ENCODE results near the gene SAMD14.

SAMD14 gene

DNA sequence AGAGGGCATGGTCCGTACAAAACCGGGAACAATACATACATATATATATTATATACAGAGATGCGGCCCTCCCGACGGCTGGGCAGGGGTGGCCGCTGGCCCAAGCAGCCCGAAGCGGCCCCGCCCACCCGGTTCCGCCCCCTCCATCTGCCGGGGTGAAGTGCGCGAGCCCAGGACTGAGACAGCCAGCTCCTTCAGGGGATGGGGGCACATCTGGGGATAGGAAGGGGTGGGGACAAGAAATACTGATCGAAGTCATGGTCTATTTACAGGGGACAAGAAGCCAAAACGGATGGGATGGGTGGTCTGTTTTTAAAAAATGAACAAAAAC, 3.8 kb upstream of the SAMD14 start:
- DNase-seq (ENCODE audit: low read depth in 4 of 4, low spot score in 1 of 4), result no peak

DNA sequence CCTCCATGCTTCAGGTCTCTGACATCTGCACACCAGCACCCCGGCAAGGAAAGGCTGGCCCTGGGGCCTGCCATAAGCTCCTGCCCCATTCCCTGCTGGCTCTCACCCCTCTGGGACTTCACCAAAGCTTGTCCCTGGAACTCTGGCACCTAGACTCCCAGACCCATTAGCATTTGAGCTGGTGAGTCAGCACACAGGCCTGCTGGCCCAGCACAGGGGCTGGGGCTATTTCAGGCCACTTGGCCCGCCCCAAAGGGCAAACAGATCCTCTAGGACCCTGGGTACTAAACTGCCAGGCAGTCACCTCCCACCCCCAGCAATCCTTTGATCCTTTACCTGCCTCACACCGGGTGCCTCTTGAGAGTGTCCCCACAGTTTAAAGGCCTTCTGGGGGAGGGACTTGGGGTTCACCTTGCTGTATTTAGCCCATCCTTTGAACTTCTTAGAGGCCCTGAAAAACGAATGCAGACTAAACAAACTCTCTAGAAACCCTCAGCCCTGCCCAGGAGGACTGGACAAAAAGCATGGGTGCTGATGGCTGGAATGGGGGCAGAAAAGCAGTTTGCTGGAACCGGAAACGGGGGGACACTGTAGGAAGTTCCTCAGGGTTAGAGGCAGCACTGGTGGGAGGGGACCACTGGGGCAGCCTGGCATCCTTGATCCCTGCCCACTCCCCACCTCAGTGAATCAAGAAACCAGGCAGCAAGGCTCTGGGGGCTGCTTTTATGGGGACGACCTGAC, 3.2 kb upstream of the SAMD14 start:
- DNase-seq (ENCODE audit: low read depth in 4 of 4, low spot score in 1 of 4), result no peak

DNA sequence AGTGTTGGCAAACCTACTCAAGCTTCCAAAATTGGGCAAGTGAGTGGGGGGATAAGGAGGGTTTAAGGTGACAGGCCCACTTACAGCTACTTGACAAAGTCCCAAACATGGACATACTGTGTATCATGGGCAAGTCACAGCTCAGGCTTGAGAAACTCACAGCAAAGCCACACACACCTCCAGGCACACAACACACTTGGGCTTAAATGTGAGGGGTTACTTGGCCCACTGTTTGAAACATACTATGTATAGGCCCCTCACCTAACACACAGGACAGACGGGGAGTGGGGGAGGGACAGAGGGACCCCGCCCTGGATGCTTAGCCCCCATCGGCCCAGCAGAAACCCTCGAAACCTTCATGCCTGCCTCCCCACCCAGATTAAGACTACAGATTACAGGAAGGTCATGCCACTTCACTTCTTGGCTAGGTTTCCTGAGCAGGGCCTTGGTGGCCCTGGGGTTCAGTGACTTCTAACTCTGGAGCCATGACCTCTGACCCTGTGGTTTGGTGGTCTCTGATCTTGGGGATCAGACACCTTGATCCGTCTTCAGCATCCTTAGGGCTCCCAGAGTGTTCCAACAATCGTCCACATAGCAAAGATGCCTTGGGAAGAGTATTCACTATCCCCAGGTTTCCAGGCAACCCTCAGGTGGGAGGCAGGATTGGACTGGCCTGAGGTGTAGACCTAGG, 2.3 kb upstream of the SAMD14 start:
- DNase-seq (ENCODE audit: low read depth in 4 of 4, low spot score in 1 of 4), result no peak

DNA sequence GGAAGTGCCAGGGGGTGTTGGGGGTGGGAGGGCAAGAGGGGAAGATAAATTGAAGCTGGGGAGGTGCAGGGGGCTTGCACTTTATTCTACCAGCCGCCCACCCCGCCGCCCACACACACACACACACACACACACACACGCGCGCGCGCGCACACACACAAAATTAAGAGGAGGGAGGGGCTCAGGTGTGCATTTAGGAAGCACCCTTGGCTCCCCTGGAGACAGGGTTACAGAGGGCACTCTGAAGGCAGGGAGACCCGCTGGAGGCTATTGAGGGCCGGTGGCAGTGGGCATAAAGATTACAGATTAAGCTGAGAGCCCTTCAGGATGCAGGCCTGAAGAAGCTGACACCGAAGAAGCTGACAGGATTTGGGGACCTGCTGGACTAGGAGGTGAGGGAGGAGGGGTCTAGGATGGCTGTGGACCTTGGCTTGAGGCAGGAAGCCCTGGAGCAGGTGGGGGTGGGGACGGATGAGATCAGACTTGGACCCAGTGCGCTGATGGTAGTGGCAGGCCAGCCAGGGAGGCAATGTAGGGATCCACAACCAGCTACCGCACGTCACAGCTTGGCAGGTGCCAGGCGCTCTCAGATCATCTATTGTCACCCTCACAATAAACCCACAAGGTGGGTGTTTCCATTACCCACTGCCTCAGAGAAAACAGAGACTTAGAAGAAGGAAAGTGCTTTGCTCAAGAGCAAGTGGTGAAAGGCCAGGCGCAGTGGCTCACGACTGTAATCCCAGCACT, 772 bp upstream of the SAMD14 start:
- DNase-seq (ENCODE audit: low read depth in 4 of 4, low spot score in 1 of 4), result no peak

DNA sequence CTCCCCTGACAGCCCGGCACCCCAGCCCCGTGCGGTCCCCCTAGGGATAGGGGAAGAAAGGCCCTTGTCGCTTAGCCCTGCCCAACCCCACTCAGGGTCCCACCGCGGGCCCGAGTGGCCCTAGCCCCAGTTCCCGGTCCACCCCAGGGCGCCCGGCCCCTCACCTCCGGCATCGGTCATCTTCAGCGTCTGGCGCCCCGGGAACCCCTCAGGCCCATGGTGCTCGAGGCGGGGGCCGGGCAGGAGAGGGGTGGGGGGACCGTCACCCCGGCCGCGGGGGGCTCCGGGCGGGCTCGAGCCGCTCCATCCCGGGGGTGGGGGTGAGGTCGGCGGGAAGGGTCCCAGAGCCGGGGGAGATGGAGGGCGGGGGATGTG, 620 bp downstream of the SAMD14 start:
- DNase-seq (ENCODE audit: low read depth in 4 of 4, low spot score in 1 of 4), result no peak

DNA sequence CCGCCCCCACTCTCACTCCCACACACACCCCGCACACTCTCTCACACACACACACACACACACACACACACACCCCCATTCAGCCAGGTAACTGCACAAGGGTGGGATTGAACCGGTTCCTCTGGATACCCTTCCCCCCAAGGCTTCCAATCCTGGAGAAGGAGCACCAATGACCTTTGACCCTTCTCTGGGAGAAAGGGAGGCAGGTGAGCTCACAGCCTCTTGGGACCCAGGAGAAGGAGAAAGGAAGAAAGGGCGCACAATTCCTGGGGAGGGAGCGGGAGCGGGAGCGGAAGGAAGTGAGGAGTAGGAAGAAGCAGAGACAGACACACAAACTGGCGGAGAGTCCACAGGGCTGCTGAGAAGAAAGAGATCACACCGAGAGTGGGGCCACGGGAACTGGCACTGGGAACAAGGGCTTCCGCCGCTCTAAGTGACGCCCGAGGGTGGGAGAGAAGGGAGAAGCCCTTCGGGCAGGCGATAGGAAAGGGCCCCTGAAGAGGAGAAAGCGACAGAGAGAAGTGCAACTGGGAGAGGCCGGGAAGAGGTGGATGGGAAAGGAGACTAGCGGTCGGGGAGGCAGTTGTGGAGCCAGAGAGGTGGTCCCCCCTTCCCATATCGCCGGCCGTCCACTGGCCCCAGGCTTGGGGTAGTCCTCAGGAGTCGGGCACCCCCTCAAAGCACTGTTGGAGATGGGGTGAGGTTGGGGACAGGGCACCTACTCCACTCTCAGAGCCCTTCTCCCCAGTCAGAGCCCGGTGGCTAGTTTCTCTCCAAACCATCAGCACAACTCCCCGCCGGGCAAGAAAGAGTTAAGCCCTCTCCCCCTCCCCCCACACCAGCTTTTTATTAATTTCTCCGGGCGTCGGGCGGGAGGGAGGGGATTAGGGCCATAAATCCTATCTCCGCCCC, 1.3 kb downstream of the SAMD14 start:
- no peak for DNase-seq (ENCODE audit: low read depth in 4 of 4, low spot score in 1 of 4)

DNA sequence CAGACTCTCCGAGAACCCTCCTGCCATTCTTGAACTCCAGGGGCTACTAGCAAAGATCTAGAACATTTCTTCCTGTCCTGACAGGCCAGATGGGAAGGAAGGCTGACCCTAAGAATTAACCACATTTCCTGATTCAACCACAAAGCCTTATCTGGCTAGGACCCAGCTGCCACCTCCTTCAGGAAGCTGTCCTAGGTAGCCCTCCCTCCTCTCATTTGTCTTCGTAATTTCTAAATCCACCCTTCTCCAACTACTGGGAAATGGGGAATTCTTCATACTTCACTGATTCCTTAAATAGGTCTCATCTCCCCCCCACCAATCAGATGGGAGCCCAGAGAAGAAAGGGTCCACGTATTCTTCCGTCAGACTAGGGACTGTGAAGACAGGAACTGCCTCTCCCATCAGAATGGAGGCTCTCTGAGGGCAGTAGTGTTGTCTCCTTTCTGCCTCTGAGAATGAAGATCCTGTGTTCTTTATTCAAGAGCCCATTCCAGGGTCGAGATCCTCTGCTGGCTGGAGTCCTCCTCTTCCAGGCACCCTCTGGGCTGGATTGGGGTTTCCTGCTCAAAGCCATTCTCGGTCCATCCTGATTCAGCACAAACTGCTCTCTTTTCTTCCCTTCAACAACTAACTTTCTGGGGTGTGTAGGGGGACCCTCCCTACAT, 2.1 kb downstream of the SAMD14 start:
- DNase-seq (ENCODE audit: low read depth in 4 of 4, low spot score in 1 of 4), result no peak

DNA sequence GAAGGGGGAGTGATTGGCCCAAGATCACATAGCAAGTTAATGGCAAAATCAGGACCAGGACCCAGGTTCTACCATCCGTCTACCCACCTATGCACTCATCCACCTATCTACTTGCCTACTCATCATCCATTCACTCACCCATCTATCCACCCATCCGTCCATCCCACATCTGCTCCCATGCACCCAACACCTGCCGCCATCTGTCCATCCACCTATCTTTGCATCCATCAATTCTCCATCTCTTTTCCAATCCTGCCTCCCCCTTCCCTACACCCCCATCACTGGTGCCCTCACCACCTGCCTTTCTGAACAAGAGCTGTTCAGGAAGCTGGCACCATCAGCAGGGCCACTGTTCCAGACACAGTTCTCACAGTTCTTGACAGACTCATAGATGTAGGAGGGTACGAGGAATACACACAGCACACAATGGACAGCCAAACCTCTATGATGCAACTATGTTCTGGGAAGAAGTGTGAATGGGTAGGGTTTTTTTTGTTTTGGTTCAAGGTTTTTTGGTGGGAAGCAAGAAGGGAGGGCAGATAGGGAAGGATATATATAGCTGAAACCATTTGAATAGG, 4.5 kb downstream of the SAMD14 start:
- no peak for DNase-seq (ENCODE audit: low read depth in 4 of 4, low spot score in 1 of 4)

DNA sequence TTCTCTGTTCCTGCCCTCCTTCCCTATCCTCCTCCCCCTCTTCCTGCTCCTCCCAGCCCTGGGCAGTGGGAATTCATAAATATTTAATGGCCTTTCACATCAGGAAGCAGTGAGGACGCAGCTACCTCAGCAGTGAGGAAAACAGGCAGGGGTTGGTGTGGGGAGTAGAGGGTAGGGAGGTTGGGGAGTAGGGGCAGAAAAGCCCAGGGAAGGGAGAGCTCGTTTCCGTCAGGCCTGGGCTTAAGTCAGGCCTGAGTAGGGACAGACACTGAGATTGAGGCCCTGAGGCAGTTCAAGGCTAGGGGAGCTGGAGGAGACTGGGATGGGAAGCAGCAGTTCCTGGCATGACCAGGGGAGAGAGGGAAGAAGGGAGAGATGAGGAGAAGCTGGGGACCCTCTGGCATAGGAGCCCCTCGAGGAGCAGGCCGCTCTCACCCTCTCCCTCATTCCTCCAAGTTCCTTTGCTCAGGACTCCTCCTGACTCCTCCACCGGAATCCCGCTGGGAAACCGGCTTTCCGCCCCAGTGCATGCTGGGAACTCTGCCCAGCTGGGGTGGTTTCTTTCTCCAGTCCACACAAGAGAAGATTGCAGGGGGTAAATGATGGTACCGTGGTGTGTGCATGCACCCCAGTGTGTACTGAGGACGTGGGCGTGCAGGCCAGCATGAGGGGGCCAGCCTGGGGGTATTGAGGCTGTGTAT, 6.2 kb downstream of the SAMD14 start:
- DNase-seq (ENCODE audit: low read depth in 4 of 4, low spot score in 1 of 4), result no peak

DNA sequence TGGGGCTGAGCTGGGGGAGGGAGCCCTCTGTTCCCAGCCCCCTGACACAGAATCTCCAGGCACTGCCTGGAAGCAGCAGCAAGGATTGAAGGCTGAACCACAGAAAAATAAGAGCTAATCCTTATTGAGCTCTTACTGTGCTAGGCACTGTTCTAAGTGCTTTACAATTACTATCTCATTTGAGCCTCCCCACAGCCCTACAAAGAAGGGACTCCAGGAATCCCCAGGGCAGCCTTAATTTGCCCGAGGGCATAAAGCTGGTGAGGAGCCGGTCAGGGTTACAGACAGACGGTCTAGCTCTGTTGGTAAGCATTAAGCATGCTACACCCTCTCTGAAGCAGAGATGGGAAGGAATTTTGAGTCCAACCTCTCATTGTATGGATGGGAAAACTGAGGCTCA, 7.0 kb downstream of the SAMD14 start:
- DNase-seq (ENCODE audit: low read depth in 4 of 4, low spot score in 1 of 4), result no peak

DNA sequence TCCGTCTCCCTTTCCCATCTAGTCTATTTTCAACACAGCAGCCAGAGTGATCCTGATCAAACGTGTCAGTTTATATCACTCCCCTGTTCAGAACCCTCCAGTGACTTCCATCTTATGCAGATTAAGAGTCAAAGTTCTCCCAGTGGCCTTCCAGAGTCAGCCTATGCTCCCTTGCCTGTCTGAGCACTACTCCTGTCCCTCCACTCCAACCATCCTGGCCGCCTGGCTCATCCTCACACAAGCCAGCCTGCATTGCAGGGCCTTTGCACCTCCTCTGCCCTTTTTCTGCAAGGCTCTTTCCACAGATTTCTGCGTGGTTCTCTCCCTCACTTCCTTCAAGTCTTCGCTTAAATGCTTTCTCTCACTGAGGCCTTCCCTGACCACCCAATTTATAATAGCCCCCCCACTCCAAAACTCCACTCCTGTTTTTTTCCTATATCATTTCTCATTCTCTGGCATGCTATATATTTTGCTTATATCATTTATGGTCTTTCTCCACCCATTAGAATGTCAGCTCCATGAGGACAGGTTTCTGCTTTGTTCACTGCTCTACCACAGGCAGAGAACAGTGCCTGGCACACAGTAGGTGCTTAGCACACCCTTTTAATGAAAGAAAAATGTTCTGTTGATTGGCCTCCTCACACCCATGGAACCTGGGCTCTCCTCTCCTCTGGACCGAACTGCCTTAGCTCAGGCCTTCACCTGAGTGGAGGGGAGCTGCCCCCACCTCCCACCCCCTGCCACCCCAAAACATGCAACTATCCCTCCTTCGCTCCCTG, 9.3 kb downstream of the SAMD14 start:
- no peak for DNase-seq (ENCODE audit: low read depth in 4 of 4, low spot score in 1 of 4)

DNA sequence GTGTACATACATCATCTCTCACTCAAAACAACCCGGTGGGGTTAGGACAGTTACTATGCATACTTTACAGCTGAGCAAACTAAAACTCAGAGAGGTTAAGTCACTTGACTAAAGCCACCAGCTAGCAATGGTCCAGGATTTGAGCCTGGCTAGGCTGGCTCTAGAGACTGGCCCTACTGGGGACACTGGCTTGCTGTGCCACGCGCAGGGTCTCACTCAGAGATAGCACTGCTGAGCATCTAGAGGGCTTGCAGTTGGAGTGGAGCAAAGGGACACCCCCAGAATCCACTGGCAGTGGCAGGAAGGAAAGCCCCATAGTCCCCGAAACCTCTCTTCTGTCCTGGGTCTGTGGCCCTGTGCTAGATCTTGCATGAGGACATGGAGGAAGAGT, 11.1 kb downstream of the SAMD14 start:
- no peak for DNase-seq (ENCODE audit: low read depth in 4 of 4, low spot score in 1 of 4)

DNA sequence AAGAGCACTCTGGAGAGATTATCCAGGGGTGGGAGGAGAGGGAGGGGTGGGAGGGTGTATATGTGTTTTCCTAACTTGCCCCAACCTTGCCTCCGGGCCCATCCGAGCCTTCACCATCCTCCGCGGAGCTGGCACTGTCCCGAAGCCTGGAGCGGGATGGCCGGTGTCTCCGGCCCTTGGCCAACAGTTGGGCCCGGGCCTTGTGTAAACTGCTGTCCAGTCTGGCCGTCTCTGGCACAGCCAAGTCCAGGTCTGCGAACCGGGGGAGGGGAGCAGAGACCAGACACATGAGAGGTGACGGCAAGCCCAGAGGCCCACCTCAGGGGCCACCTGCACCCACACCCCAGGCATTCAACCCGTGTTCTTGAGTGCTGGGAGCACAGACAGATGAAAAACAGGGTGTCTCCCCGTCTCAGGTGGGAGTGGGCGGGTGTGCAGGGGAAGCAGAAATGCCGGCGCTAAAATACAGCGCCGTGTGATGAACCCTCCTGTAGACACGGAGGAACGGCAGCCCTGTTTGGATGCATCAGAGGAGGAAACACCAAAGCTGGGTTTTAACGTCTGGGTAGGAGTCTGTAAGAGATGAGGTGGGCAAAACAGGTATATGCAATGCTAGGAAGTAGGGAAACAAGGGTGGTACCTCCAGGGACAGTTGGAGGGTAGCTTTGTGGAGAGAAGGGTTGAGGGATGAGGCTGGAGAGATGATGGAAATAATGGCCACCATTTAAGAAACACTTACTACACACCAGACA, 11.7 kb downstream of the SAMD14 start:
- no peak for DNase-seq (ENCODE audit: low read depth in 4 of 4, low spot score in 1 of 4)

DNA sequence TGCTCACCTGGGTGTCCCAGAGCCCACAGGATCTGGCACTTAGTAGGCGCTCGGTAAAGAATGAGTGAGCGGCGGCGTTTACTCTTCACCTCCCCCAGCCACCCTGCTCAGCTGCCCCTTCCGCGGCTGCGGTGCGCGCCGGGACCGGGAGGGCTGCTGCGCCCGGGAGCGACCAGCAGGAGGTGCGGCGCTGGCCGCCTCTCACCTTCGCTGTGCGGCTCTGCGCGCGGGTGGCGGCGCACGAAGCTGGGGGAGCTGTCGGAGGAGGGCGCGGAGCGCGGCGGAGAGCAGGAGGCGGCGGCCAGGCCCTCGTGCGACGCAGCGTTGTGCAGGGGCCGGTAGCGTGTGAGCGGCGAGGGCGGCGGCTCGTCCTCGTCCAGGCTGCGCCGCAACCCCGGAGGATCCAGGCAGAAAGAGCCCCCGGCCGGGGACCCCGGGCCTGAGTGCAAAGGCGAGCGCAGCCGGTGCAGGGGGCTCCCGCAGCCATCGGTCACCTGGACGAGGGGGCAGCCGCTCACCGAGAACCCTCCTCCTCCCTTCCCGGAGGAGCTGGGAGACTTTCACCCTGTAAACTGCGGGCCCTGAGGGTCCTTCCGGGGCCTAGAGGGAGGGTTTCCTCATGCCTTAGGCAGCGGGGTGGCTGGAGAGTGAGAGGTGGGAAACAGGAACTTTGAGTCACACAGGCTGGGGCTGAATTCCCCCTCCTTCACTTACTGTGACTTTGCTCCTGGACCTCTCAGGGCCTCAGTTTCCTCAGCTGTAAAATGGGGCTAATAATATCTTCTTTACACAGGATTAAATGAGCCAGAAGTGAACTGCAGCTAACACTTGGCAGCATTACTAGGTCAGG, 12.5 kb downstream of the SAMD14 start:
- peak in 2 of 4 experiments; percentile 36 to 55 for DNase-seq (ENCODE audit: low read depth in 4 of 4, low spot score in 1 of 4)

DNA sequence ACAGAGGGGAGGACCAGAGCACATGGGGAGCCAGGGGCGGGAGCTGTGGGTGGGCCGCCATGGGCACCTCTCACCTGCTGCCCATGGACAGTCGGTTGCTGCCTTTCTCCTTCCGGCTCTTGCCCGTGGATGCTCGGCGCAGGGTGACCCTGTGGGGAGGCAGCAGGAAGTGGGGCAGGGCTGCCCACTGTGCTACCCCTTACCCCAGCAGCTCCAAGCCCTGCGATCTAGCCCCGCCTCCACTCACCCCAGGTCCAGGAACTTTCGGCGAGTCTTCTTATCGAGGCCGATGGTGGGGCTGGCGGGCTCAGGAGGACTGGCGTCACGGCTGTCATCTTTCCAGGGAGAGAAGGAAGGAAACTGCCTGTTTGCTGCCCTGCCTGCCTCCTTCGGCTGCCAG, 14.2 kb downstream of the SAMD14 start:
- no peak for DNase-seq (ENCODE audit: low read depth in 4 of 4, low spot score in 1 of 4)

DNA sequence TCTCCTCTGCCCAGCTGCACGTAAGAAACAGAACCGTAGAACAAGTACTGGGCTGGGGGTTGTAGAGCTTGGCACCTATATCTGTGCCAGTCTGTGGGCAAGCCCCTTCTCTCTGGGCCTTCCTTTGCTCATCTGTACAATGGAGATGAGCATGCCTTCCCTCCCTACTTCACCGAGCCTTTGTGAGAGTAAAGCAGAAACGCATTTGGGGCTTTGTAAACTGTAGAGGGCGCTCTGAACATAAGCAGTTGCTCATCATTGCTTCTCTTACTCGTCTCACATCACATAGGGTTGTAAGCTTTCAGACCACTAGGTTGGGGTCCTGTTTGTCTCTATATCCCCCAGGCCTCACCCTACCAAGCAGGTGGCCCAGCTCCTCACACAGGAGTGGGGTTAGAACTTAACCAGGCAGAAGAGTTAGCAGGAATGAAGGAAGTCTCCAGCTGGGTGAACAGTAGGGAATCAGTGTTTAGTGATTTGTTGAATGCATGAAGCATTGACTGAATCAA, 15.1 kb downstream of the SAMD14 start:
- no peak for DNase-seq (ENCODE audit: low read depth in 4 of 4, low spot score in 1 of 4)

DNA sequence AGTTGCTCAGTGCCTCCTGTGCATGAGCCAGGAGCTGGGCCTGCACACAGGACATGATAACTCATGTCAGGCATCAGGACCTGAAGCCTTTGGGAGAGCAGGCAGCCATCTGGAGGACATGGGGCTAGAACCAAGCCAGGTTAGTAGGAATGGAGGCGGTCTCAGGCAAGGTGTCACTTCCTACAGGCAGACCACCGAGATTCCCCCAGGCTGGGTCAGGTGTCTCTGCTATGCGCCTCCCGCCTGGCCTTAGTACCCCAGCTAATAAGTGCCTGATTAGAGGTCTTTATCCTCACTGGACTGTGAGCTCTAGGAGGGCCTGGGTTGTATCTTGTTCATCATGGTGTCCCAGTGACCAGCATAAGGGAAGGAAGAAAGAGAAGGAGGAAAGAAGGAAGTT, 15.6 kb downstream of the SAMD14 start:
- DNase-seq (ENCODE audit: low read depth in 4 of 4, low spot score in 1 of 4), result no peak

Data from stimulated activated CD4-positive, alpha-beta T cell treated with anti-CD3 and anti-CD28 coated beads, Interleukin-1b, Interleukin-23, amount 100 ng/mL, for 24 hours (primary cell).